OCI-LY3 (cell line): ENCODE measurements around the gene GSK3B.

Experiments used
- H2AFZ ChIP-seq: fragments of 200-600, 300-600 bp; shearing (Covaris generic); 2 replicates; pipeline ENCODE4 v1.6.0; 2014; ENCODE audit warnings: antibody characterized with exemption, low read depth, low read length
- H3K27ac ChIP-seq: fragments of 200-600, 300-600 bp; sonication (generic); 2 replicates; pipeline ENCODE4 v1.5.1; 2014; ENCODE audit warnings: mild to moderate bottlenecking, low read length, moderate library complexity, mixed read lengths
- H3K27me3 ChIP-seq: fragments of 200-600, 300-600 bp; sonication (generic); 2 replicates; pipeline ENCODE4 v1.6.1; 2014; ENCODE audit warnings: low read depth, low read length, mixed read lengths
- H3K36me3 ChIP-seq: fragments of 200-600, 300-600 bp; sonication (generic); replicated peaks from 2 replicates; pipeline ENCODE3; 2014; ENCODE audit warnings: low read depth, low read length, mixed read lengths
- H3K4me1 ChIP-seq: fragments of 300-600, 200-600 bp; sonication (generic); 2 replicates; pipeline ENCODE4 v1.6.1; 2014; ENCODE audit warnings: low read length, mixed read lengths
- H3K4me2 ChIP-seq: fragments of 200-600, 300-600 bp; sonication (generic); 2 replicates; pipeline ENCODE4 v1.6.1; 2014; ENCODE audit warnings: low read length, mixed read lengths
- H3K4me3 ChIP-seq: fragments of 300-600, 200-600 bp; sonication (generic); 2 replicates; pipeline ENCODE4 v1.5.1; 2014; ENCODE audit warnings: antibody characterized with exemption, mild to moderate bottlenecking, low read length, moderate library complexity
- H3K79me2 ChIP-seq: fragments of 300-600, 200-600 bp; shearing (Covaris generic); 2 replicates; pipeline ENCODE4 v1.6.1; 2014; ENCODE audit warnings: mild to moderate bottlenecking, low read length, mixed read lengths
- H3K9ac ChIP-seq: fragments of 300-600, 200-600 bp; shearing (Covaris generic); 2 replicates; pipeline ENCODE4 v1.6.0; 2014; ENCODE audit warnings: mild to moderate bottlenecking, low read length, moderate library complexity
- H3K9me3 ChIP-seq: fragments of 200-600, 300-600 bp; shearing (Covaris generic); 2 replicates; pipeline ENCODE4 v1.6.1; 2014; ENCODE audit warnings: low read length, mixed read lengths; ENCODE audit not compliant: insufficient read depth
- H4K20me1 ChIP-seq: fragments of 200-600, 300-600 bp; sonication (generic); 2 replicates; pipeline ENCODE4 v1.6.1; 2016; ENCODE audit warnings: low read length, mixed read lengths; ENCODE audit not compliant: insufficient read depth
- EZH2phosphoT487 ChIP-seq: fragments of 200-600 bp; shearing (Covaris generic); IDR thresholded peaks from 2 replicates; pipeline ENCODE4 v1.6.1; 2018; ENCODE audit warnings: antibody characterized with exemption, mixed run types, low read depth
- TF ChIP-seq, protein P1 (sequence below): fragments of 200-600, 300-600 bp; sonication (generic); IDR thresholded peaks from 2 replicates; pipeline ENCODE4 v1.5.1; 2014; ENCODE audit warnings: antibody characterized with exemption, low read length, low read depth

GSK3B gene

DNA sequence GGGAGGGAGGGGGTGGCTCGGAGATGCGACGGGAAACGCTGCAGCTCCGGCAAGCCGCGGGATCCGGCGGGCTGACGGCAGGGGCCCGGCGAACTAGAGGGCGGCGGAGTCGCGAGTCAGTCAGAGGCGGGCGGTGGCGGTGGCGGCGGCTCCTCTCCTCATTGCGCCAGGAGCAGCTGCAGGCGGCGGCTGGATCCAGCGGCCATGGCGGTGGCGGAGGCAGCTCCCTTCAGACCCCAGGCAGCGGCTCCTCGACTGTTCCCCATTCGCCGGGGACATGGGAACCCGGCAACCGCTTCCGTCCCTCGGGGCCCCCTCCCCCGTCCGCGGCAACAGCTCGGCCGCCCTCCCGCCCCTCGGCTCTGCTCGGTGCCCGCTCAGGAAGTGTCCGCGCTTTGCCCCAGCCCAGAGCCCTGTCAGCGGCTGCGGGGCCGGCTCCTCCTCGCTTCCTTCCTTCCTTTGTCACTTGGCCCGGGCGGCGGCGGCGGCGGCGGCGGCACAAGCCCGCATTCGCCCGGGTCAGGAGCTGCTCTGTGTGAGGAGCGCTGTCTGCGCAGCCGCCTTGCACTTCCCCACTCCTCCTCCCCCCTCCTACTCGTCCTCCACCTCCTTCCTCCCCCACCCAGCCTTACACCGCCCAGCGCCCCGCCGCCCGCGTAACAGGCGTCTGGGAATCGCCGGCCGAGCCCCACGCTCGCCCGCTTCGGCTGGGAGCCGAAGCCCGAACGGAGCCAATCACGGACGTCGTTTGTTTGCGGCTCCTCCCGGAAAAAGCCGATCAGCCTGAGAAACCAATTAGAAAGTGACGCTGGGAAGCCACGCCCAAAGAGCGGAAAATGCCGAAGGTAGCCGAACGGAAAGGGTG lies at the start of gene GSK3B:
TSS of gene GSK3B (minus strand) at position 537 of the 865 bp plus-strand sequence. CDS start 1,013 bp downstream, outside the sequence.
- Histone ChIP-seq H3K27ac (peak within 1 kb of the TSS; percentile 97), H3K4me1 (peaks cover 17% of the 10 kb centered on the region), H2AFZ (peak within 1 kb of the TSS; percentile 35), H3K4me2 (peak within 1 kb of the TSS; percentile 97), H3K27me3 (no peaks in the 10 kb centered on the region), H3K9ac (peak within 1 kb of the TSS; percentile 98), H3K79me2 (peaks cover 64% of the 10 kb centered on the region), H3K9me3 (no peaks in the 10 kb centered on the region), H3K36me3 (peaks cover 4% of the 10 kb centered on the region), H3K4me3 (peak within 1 kb of the TSS; percentile 87), H4K20me1 (peaks cover 35% of the 10 kb centered on the region)
- no peak for TF ChIP-seq EZH2phosphoT487
- TF ChIP-seq, protein P1, sequence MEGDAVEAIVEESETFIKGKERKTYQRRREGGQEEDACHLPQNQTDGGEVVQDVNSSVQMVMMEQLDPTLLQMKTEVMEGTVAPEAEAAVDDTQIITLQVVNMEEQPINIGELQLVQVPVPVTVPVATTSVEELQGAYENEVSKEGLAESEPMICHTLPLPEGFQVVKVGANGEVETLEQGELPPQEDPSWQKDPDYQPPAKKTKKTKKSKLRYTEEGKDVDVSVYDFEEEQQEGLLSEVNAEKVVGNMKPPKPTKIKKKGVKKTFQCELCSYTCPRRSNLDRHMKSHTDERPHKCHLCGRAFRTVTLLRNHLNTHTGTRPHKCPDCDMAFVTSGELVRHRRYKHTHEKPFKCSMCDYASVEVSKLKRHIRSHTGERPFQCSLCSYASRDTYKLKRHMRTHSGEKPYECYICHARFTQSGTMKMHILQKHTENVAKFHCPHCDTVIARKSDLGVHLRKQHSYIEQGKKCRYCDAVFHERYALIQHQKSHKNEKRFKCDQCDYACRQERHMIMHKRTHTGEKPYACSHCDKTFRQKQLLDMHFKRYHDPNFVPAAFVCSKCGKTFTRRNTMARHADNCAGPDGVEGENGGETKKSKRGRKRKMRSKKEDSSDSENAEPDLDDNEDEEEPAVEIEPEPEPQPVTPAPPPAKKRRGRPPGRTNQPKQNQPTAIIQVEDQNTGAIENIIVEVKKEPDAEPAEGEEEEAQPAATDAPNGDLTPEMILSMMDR: no peak

DNA sequence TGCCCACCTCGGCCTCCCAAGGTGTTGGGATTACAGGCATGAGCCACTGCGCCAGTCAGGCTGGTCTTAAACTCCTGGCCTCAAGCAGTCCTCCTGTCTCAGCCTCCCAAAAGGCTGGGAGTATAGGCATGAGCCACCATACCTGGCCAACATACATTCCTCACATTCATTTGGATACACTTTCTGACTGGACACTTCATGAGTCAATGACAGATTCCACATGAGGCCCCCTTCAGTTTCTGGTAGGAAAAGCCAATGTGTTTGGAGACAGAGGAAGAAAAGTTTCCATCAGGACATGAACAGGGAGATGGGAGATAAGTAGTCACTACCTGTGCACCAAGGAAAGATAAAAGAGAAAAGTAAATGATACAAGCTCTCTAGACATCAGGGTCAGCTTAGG lies 49.4 kb upstream of the GSK3B start:
- Histone ChIP-seq H3K4me2 (no peak overlapping the region), H2AFZ (no peak overlapping the region), H3K4me1 (peaks cover 17% of the 10 kb centered on the region), H3K27me3 (no peaks in the 10 kb centered on the region), H3K79me2 (no peaks in the 10 kb centered on the region), H4K20me1 (no peaks in the 10 kb centered on the region), H3K27ac (no peak overlapping the region), H3K36me3 (no peaks in the 10 kb centered on the region), H3K4me3 (no peak overlapping the region), H3K9ac (no peak overlapping the region), H3K9me3 (no peaks in the 10 kb centered on the region)
- TF ChIP-seq, protein P1: no peak
- no peak for TF ChIP-seq EZH2phosphoT487

DNA sequence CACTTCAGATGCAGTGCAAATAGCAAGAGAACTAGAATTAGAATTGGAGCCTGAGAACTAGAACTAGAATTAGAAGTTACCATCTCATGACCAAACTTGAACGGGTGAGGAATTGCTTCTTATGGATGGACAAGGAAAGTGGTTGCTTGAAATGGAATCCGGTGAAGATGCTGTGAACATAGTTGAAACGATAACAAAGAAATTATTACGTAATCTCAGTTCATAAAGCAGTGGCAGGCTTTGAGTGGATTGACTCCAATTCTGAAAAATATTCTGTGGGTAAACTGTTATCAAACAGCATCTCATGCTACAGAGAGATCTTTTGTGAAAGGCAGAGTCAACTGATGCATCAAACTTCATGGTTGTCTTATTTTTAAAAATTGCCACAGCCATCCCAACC lies 48.0 kb upstream of the GSK3B start:
- Histone ChIP-seq H3K4me1 (peaks cover 11% of the 10 kb centered on the region), H3K36me3 (no peaks in the 10 kb centered on the region), H3K9me3 (no peaks in the 10 kb centered on the region), H3K79me2 (no peaks in the 10 kb centered on the region), H3K27ac (no peak overlapping the region), H4K20me1 (no peaks in the 10 kb centered on the region), H2AFZ (no peak overlapping the region), H3K4me3 (no peak overlapping the region), H3K4me2 (no peak overlapping the region), H3K27me3 (no peaks in the 10 kb centered on the region), H3K9ac (no peak overlapping the region)
- no peak for TF ChIP-seq EZH2phosphoT487
- TF ChIP-seq, protein P1: no peak

DNA sequence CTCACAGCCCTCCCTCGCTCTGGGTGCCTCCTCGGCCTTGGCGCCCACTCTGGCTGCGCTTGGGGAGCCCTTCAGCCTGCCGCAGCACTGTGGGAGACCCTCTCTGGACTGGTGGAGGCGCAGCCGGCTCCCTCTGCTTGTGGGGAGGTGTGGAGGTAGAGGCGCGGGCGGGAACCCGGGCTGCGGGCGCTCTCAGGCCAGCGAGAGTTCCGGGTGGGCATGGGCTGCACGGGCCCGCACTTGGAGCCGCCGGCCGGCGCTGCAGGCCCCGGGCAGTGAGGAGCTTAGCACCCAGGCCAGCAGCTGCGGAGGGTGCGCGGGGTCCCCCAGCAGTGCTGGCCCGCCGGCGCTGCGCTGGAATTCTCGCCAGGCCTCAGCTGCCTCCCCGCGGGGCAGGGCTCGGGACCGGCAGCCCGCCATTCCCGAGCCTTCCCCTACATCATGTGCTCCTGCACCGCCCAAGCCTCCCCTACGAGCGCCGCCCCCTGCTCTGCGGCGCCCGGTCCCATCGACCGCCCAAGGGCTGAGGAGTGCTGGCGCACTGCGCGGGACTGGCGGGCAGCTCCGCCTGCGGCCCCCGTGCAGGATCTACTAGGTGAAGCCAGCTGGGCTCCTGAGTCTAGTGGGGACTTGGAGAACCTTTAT lies 46.0 kb upstream of the GSK3B start:
- Histone ChIP-seq H2AFZ (no peak overlapping the region), H3K9ac (no peak overlapping the region), H3K4me3 (no peak overlapping the region), H3K27ac (no peak overlapping the region), H3K79me2 (no peaks in the 10 kb centered on the region), H3K4me1 (peaks cover 2% of the 10 kb centered on the region), H3K36me3 (no peaks in the 10 kb centered on the region), H3K4me2 (no peak overlapping the region), H3K9me3 (no peaks in the 10 kb centered on the region), H3K27me3 (no peaks in the 10 kb centered on the region), H4K20me1 (no peaks in the 10 kb centered on the region)
- TF ChIP-seq, protein P1: no peak
- TF ChIP-seq EZH2phosphoT487: no peak
